CD14-positive monocyte (primary cell): ENCODE measurements around the gene NUP50. TPM values are rescaled to one million over a fixed set of nuclear protein-coding genes. Genes with fewer than 3 reads are reported as not detected.
A peak's percentile ranks its signal among the peaks of the same experiment; 100 is the strongest.

Experiments used
- DNase-seq, 3 donors: peaks; one replicate each; pipeline ENCODE4 v3.0.0-alpha.2; 2011 to 2022
- H2AFZ ChIP-seq: 2 replicates; pipeline ENCODE4 v1.6.0; 2012; ENCODE audit warnings: mild to moderate bottlenecking, low read depth, low read length, inconsistent platforms; ENCODE audit not compliant: insufficient read depth, poor library complexity, severe bottlenecking
- H3K27ac ChIP-seq, 2 donors: 1 replicate in 1 of 2; 2 replicates in 1 of 2; pipeline ENCODE4 v1.5.1; 2012 to 2013; ENCODE audit warnings: low read length in 2 of 2, control low read depth in 1 of 2, inconsistent platforms in 1 of 2, low read depth in 1 of 2, mild to moderate bottlenecking in 1 of 2
- H3K27me3 ChIP-seq, 2 donors: one replicate each; pipeline versions ENCODE4 v1.6.0 to v1.6.1; 2011 to 2013; ENCODE audit warnings: low read length in 2 of 2; ENCODE audit not compliant: control insufficient read depth in 2 of 2, insufficient read depth in 2 of 2
- H3K36me3 ChIP-seq, 2 donors: replicated peaks in 1 of 2; 1 replicate in 1 of 2; 2 replicates in 1 of 2; pipeline versions ENCODE4 v1.5.1 to v1.6.1; 2012 to 2013; ENCODE audit warnings: low read length in 2 of 2, control low read depth in 1 of 2, inconsistent platforms in 1 of 2, mild to moderate bottlenecking in 1 of 2; ENCODE audit not compliant: insufficient read depth in 2 of 2, control insufficient read depth in 1 of 2
- H3K4me1 ChIP-seq, 2 donors: 1 replicate in 1 of 2; 2 replicates in 1 of 2; pipeline versions ENCODE4 v1.5.1 to v1.6.1; 2012 to 2013; ENCODE audit warnings: low read length in 2 of 2, control low read depth in 1 of 2, inconsistent platforms in 1 of 2, mild to moderate bottlenecking in 1 of 2, moderate library complexity in 1 of 2; ENCODE audit not compliant: insufficient read depth in 2 of 2, control insufficient read depth in 1 of 2
- H3K4me2 ChIP-seq: replicated peaks from 2 replicates; pipeline ENCODE3; 2012; ENCODE audit warnings: low read length, moderate library complexity, mild to moderate bottlenecking; ENCODE audit not compliant: poor library complexity, severe bottlenecking; ENCODE audit errors: extremely low read depth
- H3K4me3 ChIP-seq, 3 experiments: fragments of 200-600 bp in 1 of 3; sonication (generic) in 1 of 3; replicated peaks in 1 of 3; 1 replicate in 2 of 3; 2 replicates in 1 of 3; pipeline ENCODE4 v1.5.1; 2011 to 2013; ENCODE audit warnings: low read length in 3 of 3, mild to moderate bottlenecking in 3 of 3, control low read depth in 2 of 3, low read depth in 2 of 3, inconsistent platforms in 1 of 3, moderate library complexity in 1 of 3
- H3K79me2 ChIP-seq: 2 replicates; pipeline ENCODE4 v1.6.0; 2012; ENCODE audit warnings: mild to moderate bottlenecking, control low read depth, inconsistent platforms, low read length, moderate library complexity; ENCODE audit not compliant: insufficient read depth
- H3K9ac ChIP-seq: 2 replicates; pipeline ENCODE4 v1.6.0; 2017; ENCODE audit warnings: low read length, mild to moderate bottlenecking; ENCODE audit not compliant: insufficient read depth, poor library complexity, severe bottlenecking
- H3K9me3 ChIP-seq, 2 donors: replicated peaks in 1 of 2; 1 replicate in 1 of 2; 2 replicates in 1 of 2; pipeline versions ENCODE4 v1.5.1 to v1.6.1; 2012 to 2013; ENCODE audit warnings: low read length in 2 of 2, control low read depth in 1 of 2; ENCODE audit not compliant: control insufficient read depth in 1 of 2, insufficient read depth in 1 of 2
- H4K20me1 ChIP-seq: 2 replicates; pipeline ENCODE4 v1.6.0; 2012; ENCODE audit warnings: mild to moderate bottlenecking, low read length, control low read depth, moderate library complexity; ENCODE audit not compliant: insufficient read depth
- H3K27ac Mint-ChIP-seq, 7 donors: one replicate each; pipeline ENCODE4 v1.8.0; 2020; ENCODE audit warnings: mild to moderate bottlenecking in 7 of 7, mixed read lengths in 7 of 7, moderate library complexity in 6 of 7, inconsistent platforms in 2 of 7
- H3K27me3 Mint-ChIP-seq, 3 donors: one replicate each; pipeline ENCODE4 v1.8.0; 2021 to 2022; ENCODE audit warnings: low read depth in 3 of 3, mild to moderate bottlenecking in 3 of 3, mixed read lengths in 3 of 3, moderate library complexity in 3 of 3, inconsistent platforms in 1 of 3
- H3K36me3 Mint-ChIP-seq, 2 donors: one replicate each; pipeline ENCODE4 v1.8.0; 2020; ENCODE audit warnings: mixed read lengths in 2 of 2, inconsistent platforms in 1 of 2, mild to moderate bottlenecking in 1 of 2
- H3K4me1 Mint-ChIP-seq: one replicate; pipeline ENCODE4 v1.8.0; 2020; ENCODE audit warnings: mild to moderate bottlenecking, mixed read lengths
- H3K4me3 Mint-ChIP-seq, 2 donors: one replicate each; pipeline ENCODE4 v1.8.0; 2020; ENCODE audit warnings: mild to moderate bottlenecking in 2 of 2, mixed read lengths in 2 of 2, moderate library complexity in 1 of 2
- H3K9me3 Mint-ChIP-seq, 7 donors: one replicate each; pipeline ENCODE4 v1.8.0; 2020 to 2022; ENCODE audit warnings: mixed read lengths in 7 of 7, mild to moderate bottlenecking in 6 of 7, moderate library complexity in 6 of 7, inconsistent platforms in 2 of 7
- WGBS: methylation state at CpG from one replicate; pipeline ENCODE4 v1.1.5; 2013; ENCODE audit warnings: missing lambda C conversion rate; ENCODE audit not compliant: insufficient coverage; 5-methylcytosine and 5-hydroxymethylcytosine counted together
- intact Hi-C, 2 donors: fragments of 100-400 bp; cut with micrococcal nuclease; formaldehyde crosslinking; loops; one replicate each; pipeline versions ENCODE4 v1.15.0 to v1.15.1; 2023
- polyA plus RNA-seq, 3 donors: library from polyadenylated mRNA; depleted of rRNA in 1 of 3; unstranded in 2 of 3; stranded (reverse) in 1 of 3; fragments of 300-500 nt in 2 of 3; fragments of >200 nt in 1 of 3; fragmentation: Illumina TruSeq in 2 of 3; gene quantifications; 1 replicate in 2 of 3; 2 replicates in 1 of 3; pipeline ENCODE4 v1.2.3, GENCODE V29; 2012 to 2021
- TF ChIP-seq, protein P1 (sequence below): fragments of 200-600 bp; IDR thresholded peaks from one replicate; pipeline ENCODE4 v1.8.0; 2022; ENCODE audit warnings: antibody characterized with exemption, mild to moderate bottlenecking

NUP50 gene
- polyA plus RNA-seq, 3 donors: 23.4 to 28.4 (median 26.9) TPM

DNA sequence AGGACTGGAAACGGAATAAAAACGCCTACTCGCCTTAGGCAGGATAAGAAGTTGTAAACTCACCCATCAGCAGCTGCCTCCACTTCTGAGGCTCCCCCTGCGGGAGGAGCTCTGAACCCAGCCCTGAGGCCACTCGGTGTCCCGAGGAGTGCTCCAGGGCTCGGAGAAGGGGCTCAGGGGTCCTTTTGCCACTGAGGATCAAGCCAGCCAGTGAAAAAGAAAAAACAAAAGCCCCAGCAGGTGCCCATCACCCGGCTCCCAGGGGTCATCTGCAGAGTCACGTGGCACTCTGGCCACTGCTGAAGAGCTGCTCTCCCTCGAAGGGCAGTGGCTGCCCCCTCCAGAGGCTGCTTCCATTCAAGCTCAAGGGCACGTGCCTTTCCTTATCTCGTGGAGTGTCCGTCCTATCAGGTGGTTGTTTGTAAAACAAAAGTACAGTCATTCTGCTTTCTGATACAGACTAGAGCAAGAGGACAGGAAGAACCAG is 29.0 kb downstream of the NUP50 start:
- DNase-seq: no peak
- Mint-ChIP-seq H3K4me3 (no peak overlapping the region), H3K9me3 (no peaks in the 10 kb centered on the region), H3K27ac (peak overlapping the region in 4 of 7 donors; percentile 18 to 66 (median 52)), H3K27me3 (no peaks in the 10 kb centered on the region), H3K36me3 (peaks cover 63 to 85% of the 10 kb centered on the region in 2 donors), H3K4me1 (peaks cover 3% of the 10 kb centered on the region)
- peaks cover 36% of the 10 kb centered on the region for H3K79me2 ChIP-seq
- H3K36me3 ChIP-seq: peaks cover 72 to 96% of the 10 kb centered on the region in 2 donors
- intact Hi-C loops: no loop called here
- H2AFZ ChIP-seq: no peak overlapping the region
- H4K20me1 ChIP-seq: peaks cover 92% of the 10 kb centered on the region
- no peaks in the 10 kb centered on the region for H3K9me3 ChIP-seq
- no peak overlapping the region for H3K9ac ChIP-seq
- no peak overlapping the region for H3K4me2 ChIP-seq
- TF ChIP-seq, protein P1, sequence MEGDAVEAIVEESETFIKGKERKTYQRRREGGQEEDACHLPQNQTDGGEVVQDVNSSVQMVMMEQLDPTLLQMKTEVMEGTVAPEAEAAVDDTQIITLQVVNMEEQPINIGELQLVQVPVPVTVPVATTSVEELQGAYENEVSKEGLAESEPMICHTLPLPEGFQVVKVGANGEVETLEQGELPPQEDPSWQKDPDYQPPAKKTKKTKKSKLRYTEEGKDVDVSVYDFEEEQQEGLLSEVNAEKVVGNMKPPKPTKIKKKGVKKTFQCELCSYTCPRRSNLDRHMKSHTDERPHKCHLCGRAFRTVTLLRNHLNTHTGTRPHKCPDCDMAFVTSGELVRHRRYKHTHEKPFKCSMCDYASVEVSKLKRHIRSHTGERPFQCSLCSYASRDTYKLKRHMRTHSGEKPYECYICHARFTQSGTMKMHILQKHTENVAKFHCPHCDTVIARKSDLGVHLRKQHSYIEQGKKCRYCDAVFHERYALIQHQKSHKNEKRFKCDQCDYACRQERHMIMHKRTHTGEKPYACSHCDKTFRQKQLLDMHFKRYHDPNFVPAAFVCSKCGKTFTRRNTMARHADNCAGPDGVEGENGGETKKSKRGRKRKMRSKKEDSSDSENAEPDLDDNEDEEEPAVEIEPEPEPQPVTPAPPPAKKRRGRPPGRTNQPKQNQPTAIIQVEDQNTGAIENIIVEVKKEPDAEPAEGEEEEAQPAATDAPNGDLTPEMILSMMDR: no peak
- H3K4me3 ChIP-seq: no peak overlapping the region
- WGBS: 84% methylated on average over 13 of the region's 13 CpGs
- H3K27ac ChIP-seq: peak overlapping the region in 1 of 2 donors; percentile 11
- no peaks in the 10 kb centered on the region for H3K27me3 ChIP-seq
- H3K4me1 ChIP-seq: no peaks in the 10 kb centered on the region

DNA sequence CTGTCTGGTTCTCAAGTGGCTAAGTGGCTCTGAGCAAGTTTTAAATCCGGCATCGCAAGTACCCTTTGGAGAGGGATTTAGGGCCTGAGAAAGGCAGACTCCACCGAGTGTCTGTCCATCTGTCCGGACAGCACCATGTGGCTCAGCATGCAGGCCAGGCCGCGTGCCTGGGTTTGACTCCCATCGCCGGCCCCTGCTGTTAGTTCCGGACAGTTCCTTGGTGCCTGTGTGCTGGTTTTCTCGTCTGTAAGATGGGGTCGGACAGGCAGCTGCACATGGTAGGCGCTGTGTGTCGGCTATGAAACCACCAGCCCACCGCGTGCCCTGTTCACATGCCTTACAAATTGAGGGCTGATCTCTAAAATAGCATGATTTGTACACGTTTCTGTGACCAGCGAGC is 31.0 kb downstream of the NUP50 start:
- H4K20me1 ChIP-seq: peaks cover 92% of the 10 kb centered on the region
- Mint-ChIP-seq H3K36me3 (peaks cover 68 to 88% of the 10 kb centered on the region in 2 donors), H3K4me3 (no peak overlapping the region)

More for the DNA sequence above, 31.0 kb downstream of the NUP50 start:
- H3K4me3 ChIP-seq: no peak overlapping the region
- peak overlapping the region in 1 of 7 donors; percentile 43 for H3K27ac Mint-ChIP-seq
- no peak overlapping the region for H3K4me2 ChIP-seq
- TF ChIP-seq, protein P1: no peak
- no peak overlapping the region for H3K27ac ChIP-seq
- H3K9ac ChIP-seq: no peak overlapping the region
- H3K36me3 ChIP-seq: peaks cover 72 to 96% of the 10 kb centered on the region in 2 donors
- no peaks in the 10 kb centered on the region for H3K9me3 ChIP-seq
- intact Hi-C loops: no loop called here
- no peaks in the 10 kb centered on the region for H3K27me3 Mint-ChIP-seq
- H3K79me2 ChIP-seq: peaks cover 35% of the 10 kb centered on the region
- no peak for DNase-seq
- H3K9me3 Mint-ChIP-seq: no peaks in the 10 kb centered on the region
- WGBS: 98% methylated on average over 16 of the region's 17 CpGs
- no peaks in the 10 kb centered on the region for H3K4me1 ChIP-seq
- no peak overlapping the region for H2AFZ ChIP-seq
- H3K4me1 Mint-ChIP-seq: no peaks in the 10 kb centered on the region
- H3K27me3 ChIP-seq: no peaks in the 10 kb centered on the region
